Liver (tissue), 9 donors: Measurements from ENCODE around the gene ATP11B. TPM values are rescaled to one million over a fixed set of nuclear protein-coding genes. Genes with fewer than 3 reads are reported as not detected.

ENCODE experiments used
- DNase-seq: peaks from one replicate; pipeline ENCODE4 v3.0.0-alpha.2; 2017; ENCODE audit warnings: low spot score
- H3K27ac ChIP-seq, 2 donors: one replicate each; pipeline ENCODE4 v1.7.0; 2013; ENCODE audit warnings: inconsistent platforms in 2 of 2, low read length in 2 of 2, control low read depth in 1 of 2, low read depth in 1 of 2, mild to moderate bottlenecking in 1 of 2
- H3K27me3 ChIP-seq, 4 donors: one replicate each; pipeline versions ENCODE4 v1.6.1 to v1.7.0; 2013; ENCODE audit warnings: low read length in 3 of 4, inconsistent platforms in 1 of 4, mild to moderate bottlenecking in 1 of 4, moderate library complexity in 1 of 4; ENCODE audit not compliant: control insufficient read depth in 4 of 4, insufficient read depth in 4 of 4
- H3K36me3 ChIP-seq, 4 donors: one replicate each; pipeline versions ENCODE4 v1.6.1 to v1.7.0; 2013; ENCODE audit warnings: low read length in 3 of 4, mild to moderate bottlenecking in 3 of 4, low read depth in 1 of 4, moderate library complexity in 1 of 4; ENCODE audit not compliant: control insufficient read depth in 4 of 4, insufficient read depth in 3 of 4
- H3K4me1 ChIP-seq, 4 donors: one replicate each; pipeline versions ENCODE4 v1.6.1 to v1.7.0; 2013; ENCODE audit warnings: low read length in 3 of 4, mild to moderate bottlenecking in 3 of 4, moderate library complexity in 1 of 4; ENCODE audit not compliant: control insufficient read depth in 4 of 4, insufficient read depth in 4 of 4
- H3K4me3 ChIP-seq, 3 donors: one replicate each; pipeline versions ENCODE4 v1.6.1 to v1.7.0; 2013; ENCODE audit warnings: low read length in 3 of 3, control low read depth in 1 of 3, low read depth in 1 of 3, mild to moderate bottlenecking in 1 of 3
- H3K9ac ChIP-seq, 2 donors: one replicate each; pipeline ENCODE4 v1.7.0; 2013; ENCODE audit warnings: low read length in 2 of 2, mild to moderate bottlenecking in 2 of 2, moderate library complexity in 2 of 2, control low read depth in 1 of 2, low read depth in 1 of 2
- H3K9me3 ChIP-seq, 4 donors: one replicate each; pipeline versions ENCODE4 v1.6.1 to v1.7.0; 2013; ENCODE audit warnings: low read length in 3 of 4; ENCODE audit not compliant: control insufficient read depth in 4 of 4
- ATF3 ChIP-seq: IDR thresholded peaks from 2 replicates; pipeline ENCODE4 v1.6.1; 2016; ENCODE audit warnings: antibody characterized with exemption
- EGR1 ChIP-seq, 2 donors: IDR thresholded peaks; 2 replicates each; pipeline ENCODE4 v1.6.1; 2016 to 2018; ENCODE audit warnings: antibody characterized with exemption in 2 of 2, low read depth in 2 of 2
- FOXA1 ChIP-seq: IDR thresholded peaks from 2 replicates; pipeline ENCODE4 v1.6.1; 2016; ENCODE audit warnings: antibody characterized with exemption
- FOXA2 ChIP-seq: IDR thresholded peaks from 2 replicates; pipeline ENCODE4 v1.6.1; 2016; ENCODE audit warnings: antibody characterized with exemption
- GABPA ChIP-seq, 2 donors: IDR thresholded peaks in 1 of 2; conservative IDR thresholded peaks in 1 of 2; 2 replicates each; pipeline ENCODE4 v1.6.1; 2016; ENCODE audit warnings: antibody characterized with exemption in 2 of 2, mild to moderate bottlenecking in 1 of 2, moderate library complexity in 1 of 2
- HNF4A ChIP-seq, 2 donors: conservative IDR thresholded peaks; 2 replicates each; pipeline ENCODE4 v1.6.1; 2016; ENCODE audit warnings: antibody characterized with exemption in 2 of 2, mild to moderate bottlenecking in 2 of 2
- JUND ChIP-seq, 2 donors: IDR thresholded peaks; 2 replicates each; pipeline ENCODE4 v1.6.1; 2016; ENCODE audit warnings: antibody characterized with exemption in 2 of 2
- NR2F2 ChIP-seq: IDR thresholded peaks from 2 replicates; pipeline ENCODE4 v1.6.1; 2016; ENCODE audit warnings: antibody characterized with exemption
- RAD21 ChIP-seq, 2 donors: IDR thresholded peaks; 2 replicates each; pipeline ENCODE4 v1.6.1; 2016; ENCODE audit warnings: antibody characterized with exemption in 2 of 2, mild to moderate bottlenecking in 2 of 2
- SP1 ChIP-seq: IDR thresholded peaks from 2 replicates; pipeline ENCODE4 v1.6.1; 2018; ENCODE audit warnings: antibody characterized with exemption, mild to moderate bottlenecking
- TAF1 ChIP-seq: conservative IDR thresholded peaks from 2 replicates; pipeline ENCODE4 v1.6.1; 2016; ENCODE audit warnings: antibody characterized with exemption, mild to moderate bottlenecking
- YY1 ChIP-seq: IDR thresholded peaks from 2 replicates; pipeline ENCODE4 v1.6.1; 2016; ENCODE audit warnings: antibody characterized with exemption, mild to moderate bottlenecking
- ZBTB33 ChIP-seq: IDR thresholded peaks from 2 replicates; pipeline ENCODE4 v1.6.1; 2016; ENCODE audit warnings: antibody characterized with exemption
- WGBS: extraction: QIAGEN DNeasy Blood & Tissue Kit; methylation state at CpG from one replicate; pipeline ENCODE4 v1.1.7; 2013; 5-methylcytosine and 5-hydroxymethylcytosine counted together
- polyA plus RNA-seq, 2 donors: library from polyadenylated mRNA; stranded (reverse) in 1 of 2; unstranded in 1 of 2; fragments of 200-250 nt in 1 of 2; fragments of >200 nt in 1 of 2; fragmentation: Nextera tagmentation in 1 of 2; extraction: Ambion mirVana in 1 of 2; gene quantifications; one replicate each; pipeline versions ENCODE4 v1.2.1 to v1.2.3, GENCODE V29; 2013 to 2015
- total RNA-seq, 2 donors: library from RNA; depleted of rRNA; stranded (reverse); fragments of >200 nt; gene quantifications; one replicate each; pipeline ENCODE4 v1.2.3, GENCODE V29; 2014
- TF ChIP-seq, protein P1 (sequence below): IDR thresholded peaks from 2 replicates; pipeline ENCODE4 v1.6.1; 2016; ENCODE audit warnings: antibody characterized with exemption, mild to moderate bottlenecking
- TF ChIP-seq, protein P2 (sequence below): fragments of 150-350 bp; IDR thresholded peaks from 2 replicates; pipeline ENCODE4 v1.5.1; 2017; ENCODE audit warnings: improper control_type of control experiment, low read depth, low read length; ENCODE audit not compliant: missing input control
- TF ChIP-seq, protein P3 (sequence below): IDR thresholded peaks from 2 replicates; pipeline ENCODE4 v1.6.1; 2016; ENCODE audit warnings: antibody characterized with exemption
- donor health status: healthy.
- donor health status: healthy.
- donor health status: healthy.
- donor health status: healthy.
- donor health status: healthy.

Gene ATP11B
- total and polyA plus RNA-seq, 4 donors, result 5.9 to 49.6 (median 19.0) TPM

GRCh38 chr3:182889948-182890629 lies 96.8 kb downstream of the ATP11B start (continued):
- TF ChIP-seq, protein P1, sequence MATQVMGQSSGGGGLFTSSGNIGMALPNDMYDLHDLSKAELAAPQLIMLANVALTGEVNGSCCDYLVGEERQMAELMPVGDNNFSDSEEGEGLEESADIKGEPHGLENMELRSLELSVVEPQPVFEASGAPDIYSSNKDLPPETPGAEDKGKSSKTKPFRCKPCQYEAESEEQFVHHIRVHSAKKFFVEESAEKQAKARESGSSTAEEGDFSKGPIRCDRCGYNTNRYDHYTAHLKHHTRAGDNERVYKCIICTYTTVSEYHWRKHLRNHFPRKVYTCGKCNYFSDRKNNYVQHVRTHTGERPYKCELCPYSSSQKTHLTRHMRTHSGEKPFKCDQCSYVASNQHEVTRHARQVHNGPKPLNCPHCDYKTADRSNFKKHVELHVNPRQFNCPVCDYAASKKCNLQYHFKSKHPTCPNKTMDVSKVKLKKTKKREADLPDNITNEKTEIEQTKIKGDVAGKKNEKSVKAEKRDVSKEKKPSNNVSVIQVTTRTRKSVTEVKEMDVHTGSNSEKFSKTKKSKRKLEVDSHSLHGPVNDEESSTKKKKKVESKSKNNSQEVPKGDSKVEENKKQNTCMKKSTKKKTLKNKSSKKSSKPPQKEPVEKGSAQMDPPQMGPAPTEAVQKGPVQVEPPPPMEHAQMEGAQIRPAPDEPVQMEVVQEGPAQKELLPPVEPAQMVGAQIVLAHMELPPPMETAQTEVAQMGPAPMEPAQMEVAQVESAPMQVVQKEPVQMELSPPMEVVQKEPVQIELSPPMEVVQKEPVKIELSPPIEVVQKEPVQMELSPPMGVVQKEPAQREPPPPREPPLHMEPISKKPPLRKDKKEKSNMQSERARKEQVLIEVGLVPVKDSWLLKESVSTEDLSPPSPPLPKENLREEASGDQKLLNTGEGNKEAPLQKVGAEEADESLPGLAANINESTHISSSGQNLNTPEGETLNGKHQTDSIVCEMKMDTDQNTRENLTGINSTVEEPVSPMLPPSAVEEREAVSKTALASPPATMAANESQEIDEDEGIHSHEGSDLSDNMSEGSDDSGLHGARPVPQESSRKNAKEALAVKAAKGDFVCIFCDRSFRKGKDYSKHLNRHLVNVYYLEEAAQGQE, result peak; percentile 81
- TF ChIP-seq NR2F2 (no peak), EGR1 (IDR thresholded peaks at IDR 0.05; ENCODE audit: low read depth in 2 of 2) (peak; percentile 42 to 59), YY1 (peak; percentile 90), RAD21 (IDR thresholded peaks at IDR 0.05) (peak; percentile 27 to 43)

DNA sequence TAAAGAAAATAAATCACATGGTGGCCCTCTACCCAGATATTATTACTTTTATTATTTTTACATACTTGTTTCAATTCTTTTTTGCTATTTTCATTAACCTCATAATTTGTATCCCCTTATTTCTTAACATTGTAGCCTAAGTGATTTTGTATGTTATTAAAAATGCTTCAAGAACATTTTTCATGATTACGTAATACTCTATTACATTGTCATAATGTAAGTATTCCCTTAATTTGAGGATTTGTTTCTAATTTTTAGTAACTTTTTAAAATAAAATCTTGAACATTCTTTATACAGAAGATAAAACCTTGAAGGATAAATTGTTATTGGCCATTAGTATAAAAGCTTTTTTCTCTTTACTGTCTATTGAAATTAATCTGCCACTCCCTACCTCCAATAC lies 98.1 kb downstream of the ATP11B start:
- TF ChIP-seq FOXA1 (no peak), EGR1 (IDR thresholded peaks at IDR 0.05; ENCODE audit: low read depth in 2 of 2) (no peak), FOXA2 (no peak), GABPA (IDR thresholded peaks at IDR 0.05 in 1 of 2, conservative IDR thresholded peaks at IDR 0.05 in 1 of 2) (no peak), HNF4A (conservative IDR thresholded peaks at IDR 0.05) (no peak)
- TF ChIP-seq, protein P2, sequence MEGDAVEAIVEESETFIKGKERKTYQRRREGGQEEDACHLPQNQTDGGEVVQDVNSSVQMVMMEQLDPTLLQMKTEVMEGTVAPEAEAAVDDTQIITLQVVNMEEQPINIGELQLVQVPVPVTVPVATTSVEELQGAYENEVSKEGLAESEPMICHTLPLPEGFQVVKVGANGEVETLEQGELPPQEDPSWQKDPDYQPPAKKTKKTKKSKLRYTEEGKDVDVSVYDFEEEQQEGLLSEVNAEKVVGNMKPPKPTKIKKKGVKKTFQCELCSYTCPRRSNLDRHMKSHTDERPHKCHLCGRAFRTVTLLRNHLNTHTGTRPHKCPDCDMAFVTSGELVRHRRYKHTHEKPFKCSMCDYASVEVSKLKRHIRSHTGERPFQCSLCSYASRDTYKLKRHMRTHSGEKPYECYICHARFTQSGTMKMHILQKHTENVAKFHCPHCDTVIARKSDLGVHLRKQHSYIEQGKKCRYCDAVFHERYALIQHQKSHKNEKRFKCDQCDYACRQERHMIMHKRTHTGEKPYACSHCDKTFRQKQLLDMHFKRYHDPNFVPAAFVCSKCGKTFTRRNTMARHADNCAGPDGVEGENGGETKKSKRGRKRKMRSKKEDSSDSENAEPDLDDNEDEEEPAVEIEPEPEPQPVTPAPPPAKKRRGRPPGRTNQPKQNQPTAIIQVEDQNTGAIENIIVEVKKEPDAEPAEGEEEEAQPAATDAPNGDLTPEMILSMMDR, result no peak
- WGBS, result 98% methylated on average over 1 of the region's 1 CpG
- no peaks in the 10 kb centered on the region for H3K27me3 ChIP-seq
- H3K9ac ChIP-seq, result no peak overlapping the region
- H3K27ac ChIP-seq, result no peak overlapping the region
- no peak for DNase-seq
- peaks cover 0 to 12% (median 1%) of the 10 kb centered on the region in 4 donors for H3K36me3 ChIP-seq
- no peak overlapping the region for H3K4me3 ChIP-seq
- no peaks in the 10 kb centered on the region for H3K9me3 ChIP-seq
- H3K4me1 ChIP-seq, result peaks cover 0 to 29% (median 27%) of the 10 kb centered on the region in 4 donors

DNA sequence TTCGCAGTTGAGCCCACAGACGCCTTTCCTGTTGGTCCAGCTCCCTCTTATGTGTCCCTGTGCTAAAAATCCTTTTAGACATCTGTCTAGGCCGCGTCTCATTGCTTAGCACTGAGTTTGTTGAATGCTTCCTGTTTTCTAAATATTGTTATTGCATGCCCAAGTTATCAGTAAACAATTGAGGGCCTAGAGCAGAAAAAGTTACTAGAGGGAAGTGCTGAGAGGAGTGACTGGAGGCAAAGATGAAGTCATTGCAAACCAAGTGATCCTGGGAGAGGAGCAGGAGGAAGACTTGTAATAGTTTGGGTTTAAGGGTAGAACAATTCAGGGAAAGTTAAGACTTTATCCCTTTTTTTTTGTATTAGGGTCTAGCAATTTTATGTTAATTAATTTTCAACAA lies 98.9 kb downstream of the ATP11B start:
- TF ChIP-seq GABPA (IDR thresholded peaks at IDR 0.05 in 1 of 2, conservative IDR thresholded peaks at IDR 0.05 in 1 of 2) (no peak), HNF4A (conservative IDR thresholded peaks at IDR 0.05) (no peak), ATF3 (no peak), EGR1 (IDR thresholded peaks at IDR 0.05; ENCODE audit: low read depth in 2 of 2) (no peak), FOXA2 (no peak), JUND (IDR thresholded peaks at IDR 0.05) (no peak), RAD21 (IDR thresholded peaks at IDR 0.05) (no peak), FOXA1 (no peak), TAF1 (no peak), YY1 (no peak), ZBTB33 (no peak), SP1 (no peak)
- TF ChIP-seq, protein P1, result no peak
- TF ChIP-seq, protein P3, sequence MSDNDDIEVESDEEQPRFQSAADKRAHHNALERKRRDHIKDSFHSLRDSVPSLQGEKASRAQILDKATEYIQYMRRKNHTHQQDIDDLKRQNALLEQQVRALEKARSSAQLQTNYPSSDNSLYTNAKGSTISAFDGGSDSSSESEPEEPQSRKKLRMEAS, result no peak
- Histone ChIP-seq H3K9me3 (no peaks in the 10 kb centered on the region), H3K36me3 (peaks cover 0 to 12% (median 1%) of the 10 kb centered on the region in 4 donors), H3K9ac (no peak overlapping the region), H3K4me3 (no peak overlapping the region), H3K27ac (peak overlapping the region; percentile 4 to 37), H3K27me3 (no peaks in the 10 kb centered on the region), H3K4me1 (peaks cover 0 to 28% (median 20%) of the 10 kb centered on the region in 4 donors)
- 83% methylated on average over 4 of the region's 4 CpGs for WGBS
- DNase-seq, result no peak
